Peyer's patch (tissue), 4 donors: ENCODE measurements around the gene COG8. TPM values are rescaled to one million over a fixed set of nuclear protein-coding genes. Genes with fewer than 3 reads are reported as not detected.

Experiments used
- DNase-seq, 3 donors: peaks; one replicate each; pipeline ENCODE4 v3.0.0-alpha.2; 2017 to 2019
- H3K27ac ChIP-seq, 4 donors: fragments of 200-600 bp; sonication (generic); one replicate each; pipeline ENCODE4 v1.5.1; 2016 to 2019
- H3K27me3 ChIP-seq, 2 donors: fragments of 200-600 bp; sonication (generic); one replicate each; pipeline ENCODE4 v1.5.1; 2019
- H3K36me3 ChIP-seq, 3 donors: fragments of 200-600 bp; sonication (generic); one replicate each; pipeline ENCODE4 v1.5.1; 2016 to 2019
- H3K4me1 ChIP-seq, 4 donors: fragments of 200-600 bp; sonication (generic); one replicate each; pipeline ENCODE4 v1.5.1; 2016 to 2019
- H3K4me3 ChIP-seq, 4 donors: fragments of 200-600 bp; sonication (generic); 1 replicate in 3 of 4; 2 replicates in 1 of 4; pipeline ENCODE4 v1.5.1; 2016 to 2019; ENCODE audit warnings: mild to moderate bottlenecking in 1 of 4
- H3K9me3 ChIP-seq, 4 donors: fragments of 200-600 bp; sonication (generic); one replicate each; pipeline ENCODE4 v1.5.1; 2016 to 2019; ENCODE audit warnings: mild to moderate bottlenecking in 1 of 4
- CTCF ChIP-seq, 6 experiments: fragments of 450-650 bp in 4 of 6; fragments of 200-600 bp in 2 of 6; sonication (generic) in 1 of 6; IDR thresholded peaks; one replicate each; pipeline ENCODE4 v1.5.1; 2017 to 2019; ENCODE audit warnings: antibody characterized with exemption in 6 of 6, mild to moderate bottlenecking in 3 of 6, moderate library complexity in 1 of 6
- POLR2A ChIP-seq, 2 donors: fragments of 450-650 bp; IDR thresholded peaks; one replicate each; pipeline ENCODE4 v1.5.1; 2017; ENCODE audit warnings: antibody characterized with exemption in 2 of 2, mild to moderate bottlenecking in 2 of 2, moderate library complexity in 2 of 2
- total RNA-seq, 4 donors: library from RNA; depleted of rRNA; stranded (reverse); fragments of >200 nt; gene quantifications; one replicate each; pipeline ENCODE4 v1.1.0, GENCODE V29; 2016

Gene COG8
- total RNA-seq, 4 donors from 2014 or later = 57.3 to 79.5 (median 77.0) TPM

- TF ChIP-seq POLR2A (IDR thresholded peaks at IDR 0.05) (no peak), CTCF (IDR thresholded peaks at IDR 0.05) (no peak)
- Histone ChIP-seq H3K4me3 (no peak overlapping the region), H3K9me3 (no peaks in the 10 kb centered on the region), H3K36me3 (peaks cover 0 to 2% (median 0%) of the 10 kb centered on the region in 3 donors), H3K4me1 (no peaks in the 10 kb centered on the region), H3K27ac (no peak overlapping the region), H3K27me3 (no peaks in the 10 kb centered on the region)
- DNase-seq = no peak
Measured at GRCh38 chr16:69277413-69277812, 62.0 kb downstream of the COG8 start.

Other genes starting within 250 kb of the COG8 start
- 1 to 10 TPM; 1.1 to 2.5 (median 1.2) TPM for gene HAS3, start 233.9 kb downstream of the COG8 start, total RNA-seq
- 10 to 100 TPM; 53.9 to 68.7 (median 60.2) TPM for gene CHTF8, start 207.0 kb downstream of the COG8 start, total RNA-seq
- 10 to 100 TPM in 3 of 4 donors, 1 to 10 TPM in 1; 8.9 to 19.4 (median 13.1) TPM for gene UTP4, start 206.9 kb downstream of the COG8 start, total RNA-seq
- 100 to 1,000 TPM in 1 of 4 donors, 10 to 100 TPM in 3; 14.5 to 140 (median 28.7) TPM for gene SNTB2, start 152.4 kb downstream of the COG8 start, total RNA-seq
- 10 to 100 TPM; 37.1 to 63.1 (median 47.8) TPM for gene VPS4A, start 28.2 kb downstream of the COG8 start, total RNA-seq
- 10 to 100 TPM; 17.7 to 23.3 (median 18.9) TPM for gene PDF, start 9.0 kb downstream of the COG8 start, total RNA-seq
- 10 to 100 TPM in 2 of 4 donors, 1 to 10 TPM in 2; 6.9 to 20.6 (median 10.5) TPM for gene NIP7, start 208 bp upstream of the COG8 start, total RNA-seq
- gene TMED6, start 12.2 kb upstream of the COG8 start, total RNA-seq = 1 to 10 TPM; 4.3 to 9.9 (median 6.6) TPM
- 10 to 100 TPM; 17.0 to 47.4 (median 28.5) TPM for gene TERF2, start 46.4 kb upstream of the COG8 start, total RNA-seq
- gene CYB5B, start 85.1 kb upstream of the COG8 start, total RNA-seq = 10 to 100 TPM; 62.7 to 95.7 (median 65.7) TPM
- 10 to 100 TPM; 40.5 to 93.3 (median 66.8) TPM for gene NFAT5, start 226.4 kb upstream of the COG8 start, total RNA-seq